Osteoblast (primary cell): ENCODE data around the gene NUMA1. TPM values are rescaled to one million over a fixed set of nuclear protein-coding genes. Genes with fewer than 3 reads are reported as not detected.

Experiments
- DNase-seq: peaks from one replicate; pipeline ENCODE4 v3.0.0; 2011; ENCODE audit warnings: low spot score, mixed read lengths; ENCODE audit not compliant: insufficient read length; ENCODE audit errors: missing footprints
- H2AFZ ChIP-seq: 2 replicates; pipeline ENCODE4 v1.6.0; 2011; ENCODE audit warnings: mild to moderate bottlenecking, low read length
- H3K27ac ChIP-seq: 2 replicates; pipeline ENCODE4 v1.5.1; 2011; ENCODE audit warnings: mild to moderate bottlenecking, low read depth, low read length, moderate library complexity
- H3K27me3 ChIP-seq: 2 replicates; pipeline ENCODE4 v1.6.0; 2012; ENCODE audit warnings: mild to moderate bottlenecking, control low read depth, inconsistent platforms, low read length, moderate library complexity; ENCODE audit not compliant: insufficient read depth
- H3K36me3 ChIP-seq: 2 replicates; pipeline ENCODE4 v1.5.1; 2011; ENCODE audit warnings: mild to moderate bottlenecking, low read length, control low read depth, moderate library complexity; ENCODE audit not compliant: insufficient read depth
- H3K4me1 ChIP-seq: 2 replicates; pipeline ENCODE4 v1.5.1; 2011; ENCODE audit warnings: mild to moderate bottlenecking, low read length, control low read depth, moderate library complexity; ENCODE audit not compliant: insufficient read depth
- H3K4me2 ChIP-seq: 2 replicates; pipeline ENCODE4 v1.6.0; 2011; ENCODE audit warnings: mild to moderate bottlenecking, low read length; ENCODE audit not compliant: insufficient read depth
- H3K4me3 ChIP-seq: fragments of 200-600 bp; sonication (generic); 3 replicates; pipeline ENCODE4 v1.5.1; 2012; ENCODE audit warnings: mild to moderate bottlenecking, low read length, inconsistent platforms; ENCODE audit not compliant: insufficient read depth
- H3K79me2 ChIP-seq: 2 replicates; pipeline ENCODE4 v1.6.0; 2012; ENCODE audit warnings: mild to moderate bottlenecking, low read length, control low read depth, inconsistent platforms; ENCODE audit not compliant: insufficient read depth
- H3K9me3 ChIP-seq: 2 replicates; pipeline ENCODE4 v1.5.1; 2011; ENCODE audit warnings: low read depth, low read length, control low read depth
- H4K20me1 ChIP-seq: 2 replicates; pipeline ENCODE4 v1.6.0; 2012; ENCODE audit warnings: mild to moderate bottlenecking, low read length, control low read depth; ENCODE audit not compliant: insufficient read depth
- total RNA-seq: library from RNA; depleted of rRNA; stranded (reverse); fragments of >200 nt; gene quantifications from 2 replicates; pipeline ENCODE4 v1.2.3, GENCODE V29; 2012
- TF ChIP-seq, protein P1 (sequence below): IDR thresholded peaks from 2 replicates; pipeline ENCODE4 v1.5.1; 2011; ENCODE audit warnings: mild to moderate bottlenecking, low read depth, low read length, moderate library complexity; ENCODE audit errors: extremely low read depth

NUMA1 gene
- total RNA-seq, 1 donor = 176 TPM

DNA sequence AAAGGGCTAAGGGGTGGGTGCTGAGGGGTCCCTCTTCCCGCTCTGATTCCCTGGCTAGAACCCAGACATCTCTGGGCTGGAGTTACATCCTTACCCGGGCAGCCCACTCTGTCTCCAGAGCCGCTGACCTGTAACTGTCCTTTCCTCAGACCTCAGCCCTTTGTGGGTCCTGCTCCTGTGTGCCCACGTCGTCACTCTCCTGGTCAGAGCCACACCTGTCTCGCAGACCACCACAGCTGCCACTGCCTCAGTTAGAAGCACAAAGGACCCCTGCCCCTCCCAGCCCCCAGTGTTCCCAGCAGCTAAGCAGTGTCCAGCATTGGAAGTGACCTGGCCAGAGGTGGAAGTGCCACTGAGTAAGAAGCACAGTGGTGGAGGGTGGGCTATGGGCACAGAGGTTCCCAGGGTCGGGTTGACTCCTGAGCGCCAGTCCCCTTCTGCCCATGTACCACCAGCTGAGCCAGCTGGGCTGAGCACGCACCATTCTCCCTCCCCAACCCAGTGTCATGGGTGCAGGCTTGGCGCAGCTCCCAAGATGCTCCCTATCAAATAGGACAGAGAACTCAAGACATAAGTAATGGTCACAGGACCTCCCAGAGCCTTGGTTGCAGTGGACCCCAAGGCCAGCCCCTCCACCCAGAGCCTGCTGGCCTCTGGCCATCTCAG is 80.0 kb downstream of the NUMA1 start:
- H3K27ac ChIP-seq = peak overlapping the region; percentile 32

DNA sequence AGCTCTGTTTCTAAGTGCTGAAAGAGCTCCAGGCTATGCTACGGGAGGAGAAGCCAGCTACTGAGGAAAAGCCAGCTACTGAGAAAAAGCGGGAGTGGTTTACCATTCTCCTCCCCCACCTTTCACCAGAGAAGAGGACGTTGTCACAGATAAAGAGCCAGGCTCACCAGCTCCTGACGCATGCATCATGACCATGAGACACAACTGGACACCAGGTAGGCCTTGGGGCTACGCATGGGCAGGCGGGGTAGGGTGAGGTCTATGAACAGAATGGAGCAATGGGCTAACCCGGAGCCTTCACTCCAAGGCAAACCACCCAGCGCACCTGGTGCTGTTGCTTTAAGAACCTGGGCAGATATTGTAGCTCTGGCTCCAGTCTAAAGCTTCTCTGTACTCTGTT is 80.5 kb downstream of the NUMA1 start:
- H2AFZ ChIP-seq = no peak overlapping the region
- H3K36me3 ChIP-seq = peaks cover 35% of the 10 kb centered on the region
- H4K20me1 ChIP-seq = peaks cover 19% of the 10 kb centered on the region
- peak overlapping the region; percentile 75 for H3K4me2 ChIP-seq
- H3K4me1 ChIP-seq = peaks cover 10% of the 10 kb centered on the region
- DNase-seq = peak; percentile 63
- H3K9me3 ChIP-seq = no peaks in the 10 kb centered on the region
- TF ChIP-seq, protein P1, sequence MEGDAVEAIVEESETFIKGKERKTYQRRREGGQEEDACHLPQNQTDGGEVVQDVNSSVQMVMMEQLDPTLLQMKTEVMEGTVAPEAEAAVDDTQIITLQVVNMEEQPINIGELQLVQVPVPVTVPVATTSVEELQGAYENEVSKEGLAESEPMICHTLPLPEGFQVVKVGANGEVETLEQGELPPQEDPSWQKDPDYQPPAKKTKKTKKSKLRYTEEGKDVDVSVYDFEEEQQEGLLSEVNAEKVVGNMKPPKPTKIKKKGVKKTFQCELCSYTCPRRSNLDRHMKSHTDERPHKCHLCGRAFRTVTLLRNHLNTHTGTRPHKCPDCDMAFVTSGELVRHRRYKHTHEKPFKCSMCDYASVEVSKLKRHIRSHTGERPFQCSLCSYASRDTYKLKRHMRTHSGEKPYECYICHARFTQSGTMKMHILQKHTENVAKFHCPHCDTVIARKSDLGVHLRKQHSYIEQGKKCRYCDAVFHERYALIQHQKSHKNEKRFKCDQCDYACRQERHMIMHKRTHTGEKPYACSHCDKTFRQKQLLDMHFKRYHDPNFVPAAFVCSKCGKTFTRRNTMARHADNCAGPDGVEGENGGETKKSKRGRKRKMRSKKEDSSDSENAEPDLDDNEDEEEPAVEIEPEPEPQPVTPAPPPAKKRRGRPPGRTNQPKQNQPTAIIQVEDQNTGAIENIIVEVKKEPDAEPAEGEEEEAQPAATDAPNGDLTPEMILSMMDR = no peak
- peak overlapping the region; percentile 32 for H3K27ac ChIP-seq
- no peaks in the 10 kb centered on the region for H3K79me2 ChIP-seq
- H3K27me3 ChIP-seq = no peaks in the 10 kb centered on the region
- H3K4me3 ChIP-seq = peak overlapping the region; percentile 41

More for the DNA sequence above, 80.0 kb downstream of the NUMA1 start:
- Histone ChIP-seq H3K4me1 (peaks cover 10% of the 10 kb centered on the region), H4K20me1 (peaks cover 22% of the 10 kb centered on the region), H2AFZ (no peak overlapping the region), H3K36me3 (peaks cover 40% of the 10 kb centered on the region), H3K9me3 (no peaks in the 10 kb centered on the region), H3K4me2 (no peak overlapping the region), H3K27me3 (no peaks in the 10 kb centered on the region), H3K79me2 (no peaks in the 10 kb centered on the region), H3K4me3 (no peak overlapping the region)
- TF ChIP-seq, protein P1 = no peak
- DNase-seq = peak; percentile 43

DNA sequence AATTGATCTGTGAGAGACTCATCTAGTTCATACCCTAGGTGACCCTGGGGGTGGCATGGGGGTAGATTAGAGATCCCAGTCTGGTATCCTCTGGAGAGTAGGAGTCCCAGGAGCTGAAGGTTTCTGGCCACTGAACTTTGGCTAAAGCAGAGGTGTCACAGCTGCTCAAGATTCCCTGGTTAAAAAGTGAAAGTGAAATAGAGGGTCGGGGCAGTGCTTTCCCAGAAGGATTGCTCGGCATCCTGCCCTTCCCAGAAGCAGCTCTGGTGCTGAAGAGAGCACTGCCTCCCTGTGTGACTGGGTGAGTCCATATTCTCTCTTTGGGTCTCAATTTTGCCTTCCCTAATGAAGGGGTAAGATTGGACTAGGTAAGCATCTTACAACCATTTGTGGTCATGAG is 81.0 kb downstream of the NUMA1 start:
- peak overlapping the region; percentile 32 for H3K27ac ChIP-seq
- H3K79me2 ChIP-seq = no peaks in the 10 kb centered on the region
- peak overlapping the region; percentile 41 for H3K4me3 ChIP-seq
- H4K20me1 ChIP-seq = peaks cover 19% of the 10 kb centered on the region
- H3K36me3 ChIP-seq = peaks cover 30% of the 10 kb centered on the region
- no peaks in the 10 kb centered on the region for H3K27me3 ChIP-seq
- H3K4me1 ChIP-seq = peaks cover 10% of the 10 kb centered on the region
- TF ChIP-seq, protein P1 = no peak
- peak; percentile 89 for DNase-seq
- H3K4me2 ChIP-seq = peak overlapping the region; percentile 75
- H2AFZ ChIP-seq = no peak overlapping the region
- H3K9me3 ChIP-seq = no peaks in the 10 kb centered on the region

DNA sequence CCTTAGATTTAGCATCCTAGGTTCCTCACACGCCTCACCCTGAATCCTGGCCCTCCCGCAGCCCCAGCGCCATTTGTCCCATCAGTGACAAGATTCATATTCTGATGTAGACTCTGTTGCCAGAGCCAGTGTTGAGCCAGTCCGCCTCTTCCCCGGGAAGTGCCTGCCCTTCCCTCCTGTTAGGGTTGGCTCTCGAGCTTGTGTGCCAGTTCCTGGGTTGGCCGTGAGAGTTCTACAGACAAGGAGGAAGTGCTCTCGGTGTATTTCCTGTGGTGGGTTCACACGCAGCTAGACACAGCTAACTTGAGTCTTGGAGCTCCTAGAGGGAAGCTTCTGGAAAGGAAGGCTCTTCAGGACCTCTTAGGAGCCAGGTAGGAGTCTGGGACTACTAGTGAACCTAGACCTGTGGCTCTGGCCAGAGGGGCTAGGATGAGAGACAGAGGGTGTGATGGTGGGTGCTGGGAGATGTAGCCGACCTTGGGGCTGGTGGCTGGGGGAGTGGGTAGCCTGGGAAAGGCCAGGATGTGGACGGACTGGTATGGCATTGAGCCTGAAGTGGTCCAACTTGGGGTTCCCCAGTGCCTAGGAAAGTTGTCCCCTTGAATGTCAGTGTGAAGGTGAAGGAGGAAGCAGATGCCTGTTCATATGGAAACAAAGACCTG is 81.6 kb downstream of the NUMA1 start, which contains the start of gene IL18BP:
Gene IL18BP, plus strand, starts transcription at position 261 of the 662 bp plus-strand sequence. CDS start 1,076 bp downstream, outside the sequence.
- peak within 1 kb of the TSS; percentile 41 for H3K4me3 ChIP-seq
- TF ChIP-seq, protein P1 = no peak
- peaks cover 20% of the 10 kb centered on the region for H4K20me1 ChIP-seq
- H3K9me3 ChIP-seq = no peaks in the 10 kb centered on the region
- H3K36me3 ChIP-seq = peaks cover 24% of the 10 kb centered on the region
- peak; percentile 18 for DNase-seq
- H3K79me2 ChIP-seq = no peaks in the 10 kb centered on the region
- peak within 1 kb of the TSS; percentile 75 for H3K4me2 ChIP-seq
- H3K4me1 ChIP-seq = peaks cover 10% of the 10 kb centered on the region
- peak within 1 kb of the TSS; percentile 32 for H3K27ac ChIP-seq
- H2AFZ ChIP-seq = no peak within 1 kb of the TSS
- no peaks in the 10 kb centered on the region for H3K27me3 ChIP-seq
